GM18517 (cell line): Measurements from ENCODE around the gene SMG5.
"Not testable (repeated sequence)": the region's sequence is repeated elsewhere in the genome, so short reads cannot be mapped to it uniquely, and the experiment has no call there.

Experiments used
- ATAC-seq: cut with Tn5 transposase; IDR thresholded peaks from one replicate; pipeline ENCODE4 v1.9.1; 2021; ENCODE audit warnings: mild to moderate bottlenecking, moderate library complexity; ENCODE audit not compliant: unreplicated experiment

The SMG5 gene

DNA sequence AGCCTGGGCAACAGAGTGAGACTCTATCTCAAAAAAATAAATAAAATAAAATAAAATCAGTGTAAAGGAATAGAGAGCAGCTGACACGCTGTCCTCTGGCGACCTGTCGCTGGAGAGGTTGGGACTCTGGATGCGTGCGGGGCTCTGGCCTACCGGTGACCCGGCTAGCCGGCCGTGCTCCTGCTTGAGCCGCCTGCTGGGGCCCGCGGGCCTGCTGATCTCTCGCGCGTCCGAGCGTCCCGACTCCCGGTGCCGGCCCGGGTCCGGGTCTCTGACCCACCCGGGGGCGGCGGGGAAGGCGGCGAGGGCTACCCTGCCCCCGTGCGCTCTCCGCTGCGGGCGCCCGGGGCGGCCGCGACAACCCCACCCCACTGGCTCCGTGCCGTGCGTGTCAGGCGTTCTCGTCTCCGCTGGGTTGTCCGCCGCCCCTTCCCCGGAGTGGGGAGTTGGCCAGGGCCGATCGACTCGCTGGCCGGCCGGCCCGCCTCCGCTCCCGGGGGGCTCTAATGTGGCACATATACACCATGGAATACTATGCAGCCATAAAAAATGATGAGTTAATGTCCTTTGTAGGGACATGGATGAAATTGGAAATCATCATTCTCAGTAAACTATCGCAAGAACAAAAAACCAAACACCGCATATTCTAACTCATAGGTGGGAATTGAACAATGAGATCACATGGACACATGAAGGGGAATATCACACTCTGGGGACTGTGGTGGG, 66.1 kb downstream of the SMG5 start:
- ATAC-seq = not testable (repeated sequence)

- ATAC-seq = no peak
Measured at GRCh38 chr1:156214024-156214748, 68.4 kb downstream of the SMG5 start.

DNA sequence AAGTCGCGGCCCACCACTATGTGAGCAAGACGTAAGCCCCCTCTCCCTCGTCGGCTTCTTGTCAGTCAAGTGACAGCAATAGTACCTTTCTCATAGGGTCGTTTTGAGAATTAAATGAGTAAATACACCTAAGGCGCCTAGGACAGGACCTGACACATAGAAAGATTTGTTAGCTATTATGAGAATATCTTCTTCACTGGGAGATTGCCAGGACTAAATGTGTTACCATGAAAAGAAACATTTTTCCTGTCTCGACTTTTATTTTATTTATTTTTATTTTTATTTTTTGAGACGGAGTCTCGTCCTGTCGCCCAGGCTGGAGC, 69.0 kb downstream of the SMG5 start:
- no peak for ATAC-seq

- ATAC-seq = peak; percentile 81
Measured at GRCh38 chr1:156212833-156213643, 69.6 kb downstream of the SMG5 start, which contains the start of gene PMF1. PMF1 (plus strand) TSS chr1:156213007; CDS start chr1:156213016, 9 bp downstream.

GRCh38 chr1:156212130-156212529, 70.5 kb downstream of the SMG5 start:
- no peak for ATAC-seq

DNA sequence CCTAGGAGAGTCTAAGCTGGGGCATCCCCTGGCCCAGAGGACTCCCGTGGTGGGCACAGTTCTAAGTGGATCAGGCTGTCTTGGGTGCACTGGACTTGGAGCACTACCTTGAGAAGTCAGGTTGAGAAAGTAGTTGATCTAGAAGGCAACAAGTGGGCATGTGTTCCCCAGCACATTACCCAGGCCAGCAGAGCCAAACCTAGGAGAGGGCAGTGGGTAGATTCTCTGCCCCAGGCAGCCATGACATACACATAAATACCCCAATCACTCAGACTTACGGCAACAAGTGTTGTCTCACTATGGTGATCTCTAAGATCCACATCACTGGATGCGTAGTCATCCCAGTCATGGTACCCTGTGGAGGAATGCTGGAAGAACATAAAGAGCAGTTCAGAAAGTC, 71.4 kb downstream of the SMG5 start:
- ATAC-seq = no peak

- ATAC-seq = no peak
Measured at GRCh38 chr1:156204686-156205085, 77.9 kb downstream of the SMG5 start.

DNA sequence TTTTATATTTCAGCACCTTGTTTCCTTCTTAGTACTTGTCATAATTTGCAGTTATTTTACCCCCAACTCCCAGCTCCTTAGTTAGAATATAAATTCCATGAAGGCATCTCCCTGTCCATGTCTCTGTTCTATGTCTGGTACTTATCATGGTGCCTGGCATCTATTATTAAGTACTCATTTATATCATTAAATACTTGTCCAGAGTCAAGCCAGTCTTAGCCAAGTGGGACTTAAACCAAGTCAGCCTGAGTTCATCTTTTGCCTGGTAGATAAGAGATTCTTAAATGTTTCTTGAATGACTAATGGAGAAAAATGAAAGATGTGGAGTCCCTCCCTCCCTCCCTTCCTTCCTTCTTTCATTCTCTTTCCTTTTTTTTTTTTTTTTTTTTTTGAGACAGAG, 79.3 kb downstream of the SMG5 start:
- no peak for ATAC-seq

DNA sequence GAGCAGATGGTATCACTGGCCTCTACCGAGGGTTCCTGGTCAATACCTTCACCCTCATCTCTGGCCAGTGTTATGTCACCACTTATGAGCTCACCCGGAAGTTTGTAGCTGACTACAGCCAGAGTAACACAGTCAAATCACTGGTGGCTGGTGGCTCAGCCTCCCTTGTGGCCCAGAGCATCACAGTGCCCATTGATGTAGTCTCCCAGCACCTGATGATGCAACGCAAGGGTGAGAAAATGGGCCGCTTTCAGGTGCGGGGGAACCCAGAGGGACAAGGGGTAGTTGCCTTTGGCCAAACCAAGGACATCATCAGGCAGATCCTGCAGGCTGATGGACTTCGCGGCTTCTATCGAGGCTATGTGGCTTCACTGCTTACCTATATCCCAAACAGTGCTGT, 82.6 kb downstream of the SMG5 start:
- no peak for ATAC-seq
